Measurements from ENCODE around the gene RTRAF. TPM values are rescaled to one million over a fixed set of nuclear protein-coding genes. Genes with fewer than 3 reads are reported as not detected.

The RTRAF gene
- total and polyA plus RNA-seq, 10 of the 15 experiments (the other 5 are each of a cell fraction or from before 2014, with no cell fraction given), result 248 to 540 (median 368) TPM

DNA sequence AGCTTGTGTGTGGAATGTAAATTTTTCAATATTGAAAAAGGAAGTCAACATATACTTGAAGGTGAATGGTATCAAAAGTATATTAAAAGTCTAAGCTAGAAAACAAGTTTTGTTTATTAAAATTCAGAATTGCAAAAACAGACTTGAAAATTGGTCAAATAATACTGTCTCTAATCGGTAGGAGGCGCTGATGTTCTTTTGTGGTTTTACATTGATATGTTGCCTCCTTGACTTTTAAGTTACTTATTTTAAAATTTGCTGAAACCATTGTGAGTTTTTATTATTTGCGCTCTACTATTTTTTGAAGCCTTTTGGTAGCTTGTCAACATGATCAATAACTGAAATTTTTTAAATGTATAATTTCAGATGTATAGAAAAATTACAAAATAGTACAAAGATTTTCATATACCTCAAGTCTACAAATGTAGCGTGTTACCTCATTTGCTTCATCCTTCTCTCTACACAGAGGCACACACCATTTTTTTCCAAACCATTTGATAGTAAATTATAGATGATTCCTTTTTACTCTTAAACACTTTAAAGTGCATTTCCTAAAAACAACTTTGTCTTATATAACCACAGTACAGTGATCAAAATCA is 6.9 kb downstream of the RTRAF start:
- intact Hi-C loops (cut with micrococcal nuclease; ENCODE audit: unreplicated experiment) (loop anchor here (2.0 to 10.0 kb wide), 3 partner anchors 135 to 479 kb away; no protein-coding TSS in a partner anchor), in situ Hi-C loops (cut with MboI) (no loop called here)
- no TSS peak for BruUV-seq (replicated peaks)
- Histone ChIP-seq H3K9me3 (replicated peaks; ENCODE audit: control insufficient read depth, insufficient read depth, low read length) (no peaks in the 10 kb centered on the region), H3K4me2 (ENCODE audit: control insufficient read depth, insufficient read depth) (no peak overlapping the region), H3K9ac (ENCODE audit: control insufficient read depth, insufficient read depth, low read length) (no peak overlapping the region), H3K4me3 (no peak overlapping the region), H3K4me1 (ENCODE audit: control insufficient read depth, insufficient read depth, low read length) (peaks cover under 1% of the 10 kb centered on the region), H3K27ac (ENCODE audit: control insufficient read depth, insufficient read depth) (no peak overlapping the region), H3K36me3 (ENCODE audit: control insufficient read depth in 2 of 2, insufficient read depth in 2 of 2, low read length in 1 of 2) (peaks cover 0 to 33% of the 10 kb centered on the region in 2 experiments), H3K79me2 (ENCODE audit: control insufficient read depth, insufficient read depth, low read length) (peaks cover 33% of the 10 kb centered on the region), H2AFZ (ENCODE audit: control insufficient read depth, low read depth, low read length) (no peak overlapping the region), H3K27me3 (replicated peaks in 1 of 2; ENCODE audit: control insufficient read depth in 2 of 2, insufficient read depth in 2 of 2, low read length in 1 of 2) (no peaks in the 10 kb centered on the region), H4K20me1 (ENCODE audit: control insufficient read depth, insufficient read depth) (no peaks in the 10 kb centered on the region)
- POLR2A ChIA-PET, result no interaction called here
- 62% methylated on average over 4 of the region's 4 CpGs for WGBS (ENCODE audit: insufficient coverage, insufficient replicate concordance, low lambda C conversion rate, missing lambda C conversion rate)
- CTCF ChIA-PET, result interaction anchor here (0.6 to 5.9 kb wide), 35 partner anchors 8 to 1121 kb away, joined by 3 to 67 read pairs (median 4); partner anchors contain the start of genes GNG2, GPR137C and TXNDC16
- FAIRE-seq (peak; percentile 72), DNase-seq (ENCODE audit: low read depth, low spot score) (no peak), ATAC-seq (0 out of 3 replicates have a peak, but pooled peaks have one; percentile 22)
- SMC1A ChIA-PET (ENCODE audit: uncharacterized antibody, unreplicated experiment), result interaction anchor here (0.6 to 3.6 kb wide), 14 partner anchors 10 to 321 kb away, joined by 3 to 33 read pairs (median 3); no protein-coding TSS in a partner anchor
- RAD21 ChIA-PET (ENCODE audit: unreplicated experiment), result interaction anchor here (0.5 to 2.4 kb wide), 12 partner anchors 10 to 556 kb away, joined by 3 to 13 read pairs (median 3); partner anchors contain the start of gene TXNDC16
- TF ChIP-seq KDM1A (IDR thresholded peaks at IDR 0.05; ENCODE audit: borderline replicate concordance) (no peak), ATF3 (IDR thresholded peaks at IDR 0.05; ENCODE audit: borderline replicate concordance, extremely low read depth, low read depth, low read length) (no peak), SUPT20H (IDR thresholded peaks at IDR 0.05; ENCODE audit: borderline replicate concordance, control insufficient read depth, low read depth, low read length) (no peak), SIN3A (IDR thresholded peaks at IDR 0.05; ENCODE audit: low read depth, low read length) (no peak), CTCF (IDR thresholded peaks at IDR 0.05 in 2 of 3, conservative IDR thresholded peaks at IDR 0.05 in 1 of 3; ENCODE audit: control insufficient read depth in 2 of 3, extremely low read depth in 1 of 3, insufficient read depth in 1 of 3, low read depth in 3 of 3, low read length in 3 of 3) (peak; percentile 50 to 60 (median 56); a peak in 5 of 6 replicates), POU2F2 (IDR thresholded peaks at IDR 0.05; ENCODE audit: borderline replicate concordance, low read depth, low read length) (no peak), ZNF687 (IDR thresholded peaks at IDR 0.05) (no peak), ZNF217 (IDR thresholded peaks at IDR 0.05) (no peak), NRF1 (conservative IDR thresholded peaks at IDR 0.05; ENCODE audit: low read depth, low read length) (no peak), ZNF274 (IDR thresholded peaks at IDR 0.05; ENCODE audit: insufficient read depth, insufficient read length) (no peak), RBBP5 (conservative IDR thresholded peaks at IDR 0.05) (no peak), RUNX3 (IDR thresholded peaks at IDR 0.05; ENCODE audit: low read length) (peak; percentile 77), YBX1 (IDR thresholded peaks at IDR 0.05) (no peak), CREB1 (IDR thresholded peaks at IDR 0.05; ENCODE audit: low read depth) (no peak), RAD21 (IDR thresholded peaks at IDR 0.05; ENCODE audit: insufficient read depth, low read depth, low read length) (peak; percentile 65)
- TF ChIP-seq, protein P1, sequence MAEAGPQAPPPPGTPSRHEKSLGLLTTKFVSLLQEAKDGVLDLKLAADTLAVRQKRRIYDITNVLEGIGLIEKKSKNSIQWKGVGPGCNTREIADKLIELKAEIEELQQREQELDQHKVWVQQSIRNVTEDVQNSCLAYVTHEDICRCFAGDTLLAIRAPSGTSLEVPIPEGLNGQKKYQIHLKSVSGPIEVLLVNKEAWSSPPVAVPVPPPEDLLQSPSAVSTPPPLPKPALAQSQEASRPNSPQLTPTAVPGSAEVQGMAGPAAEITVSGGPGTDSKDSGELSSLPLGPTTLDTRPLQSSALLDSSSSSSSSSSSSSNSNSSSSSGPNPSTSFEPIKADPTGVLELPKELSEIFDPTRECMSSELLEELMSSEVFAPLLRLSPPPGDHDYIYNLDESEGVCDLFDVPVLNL (IDR thresholded peaks at IDR 0.05; ENCODE audit: low read depth, low read length), result no peak
